Body of pancreas (tissue), 4 donors: ENCODE measurements around the gene CDS2. TPM values are rescaled to one million over a fixed set of nuclear protein-coding genes. Genes with fewer than 3 reads are reported as not detected.

ENCODE experiments used
- ATAC-seq: fragments of 150-250 bp; one replicate; pipeline ENCODE4 v1.9.1; 2016
- DNase-seq, 4 donors: peaks; one replicate each; pipeline ENCODE4 v3.0.0-alpha.2; 2019
- H3K27ac ChIP-seq, 4 donors: fragments of 200-600 bp; sonication (generic); 1 replicate in 3 of 4; 2 replicates in 1 of 4; pipeline versions ENCODE4 v1.5.1 to v1.6.1; 2016 to 2019; ENCODE audit warnings: mild to moderate bottlenecking in 1 of 4, mixed read lengths in 1 of 4, moderate library complexity in 1 of 4
- H3K27me3 ChIP-seq, 2 donors: fragments of 200-600 bp; sonication (generic); one replicate each; pipeline ENCODE4 v1.6.0; 2016; ENCODE audit warnings: mild to moderate bottlenecking in 1 of 2
- H3K36me3 ChIP-seq, 2 donors: fragments of 200-600 bp; sonication (generic); replicated peaks in 1 of 2; 2 replicates each; pipeline ENCODE4 v1.5.1; 2016; ENCODE audit warnings: low read depth in 2 of 2; ENCODE audit not compliant: insufficient read depth in 1 of 2
- H3K4me1 ChIP-seq: fragments of 200-600 bp; sonication (generic); one replicate; pipeline ENCODE4 v1.6.0; 2016
- H3K4me3 ChIP-seq, 2 donors: fragments of 200-600 bp; sonication (generic); 1 replicate in 1 of 2; 2 replicates in 1 of 2; pipeline ENCODE4 v1.5.1; 2016 to 2019
- H3K9me3 ChIP-seq, 3 donors: fragments of 200-600 bp; sonication (generic); 1 replicate in 2 of 3; 2 replicates in 1 of 3; pipeline ENCODE4 v1.5.1; 2016
- POLR2A ChIP-seq, 3 donors: fragments of 450-650 bp; IDR thresholded peaks; one replicate each; pipeline ENCODE4 v1.6.1; 2016; ENCODE audit warnings: antibody characterized with exemption in 3 of 3, mild to moderate bottlenecking in 2 of 3
- WGBS, 2 donors: methylation state at CpG; one replicate each; pipeline ENCODE4 v1.1.5; 2017; 5-methylcytosine and 5-hydroxymethylcytosine counted together
- intact Hi-C: fragments of 100-400 bp; cut with DNase I; formaldehyde crosslinking; loops from one replicate; pipeline ENCODE4 v1.15.1; 2023
- total RNA-seq, 2 donors: library from RNA; depleted of rRNA; stranded (reverse); fragments of >200 nt; gene quantifications; one replicate each; pipeline ENCODE4 v1.1.0, GENCODE V29; 2016
- TF ChIP-seq, protein P1 (sequence below), 7 experiments: fragments of 450-650 bp in 4 of 7; fragments of 200-600 bp in 3 of 7; sonication (generic) in 3 of 7; IDR thresholded peaks; one replicate each; pipeline ENCODE4 v1.5.1; 2016 to 2019; ENCODE audit warnings: antibody characterized with exemption in 7 of 7

CDS2 gene
- total RNA-seq, 2 donors from 2014 or later, result 10.2 to 13.5 TPM

- intact Hi-C loops, result no loop called here
- Histone ChIP-seq H3K27ac (no peak overlapping the region), H3K4me1 (peaks cover 5% of the 10 kb centered on the region), H3K9me3 (no peaks in the 10 kb centered on the region), H3K36me3 (peaks cover 0 to 14% of the 10 kb centered on the region in 2 donors), H3K27me3 (no peaks in the 10 kb centered on the region), H3K4me3 (no peak overlapping the region)
- 73 to 81% methylated on average over 5 of the region's 5 CpGs for WGBS, 2 donors
- TF ChIP-seq POLR2A (IDR thresholded peaks at IDR 0.05), result no peak
- TF ChIP-seq, protein P1, sequence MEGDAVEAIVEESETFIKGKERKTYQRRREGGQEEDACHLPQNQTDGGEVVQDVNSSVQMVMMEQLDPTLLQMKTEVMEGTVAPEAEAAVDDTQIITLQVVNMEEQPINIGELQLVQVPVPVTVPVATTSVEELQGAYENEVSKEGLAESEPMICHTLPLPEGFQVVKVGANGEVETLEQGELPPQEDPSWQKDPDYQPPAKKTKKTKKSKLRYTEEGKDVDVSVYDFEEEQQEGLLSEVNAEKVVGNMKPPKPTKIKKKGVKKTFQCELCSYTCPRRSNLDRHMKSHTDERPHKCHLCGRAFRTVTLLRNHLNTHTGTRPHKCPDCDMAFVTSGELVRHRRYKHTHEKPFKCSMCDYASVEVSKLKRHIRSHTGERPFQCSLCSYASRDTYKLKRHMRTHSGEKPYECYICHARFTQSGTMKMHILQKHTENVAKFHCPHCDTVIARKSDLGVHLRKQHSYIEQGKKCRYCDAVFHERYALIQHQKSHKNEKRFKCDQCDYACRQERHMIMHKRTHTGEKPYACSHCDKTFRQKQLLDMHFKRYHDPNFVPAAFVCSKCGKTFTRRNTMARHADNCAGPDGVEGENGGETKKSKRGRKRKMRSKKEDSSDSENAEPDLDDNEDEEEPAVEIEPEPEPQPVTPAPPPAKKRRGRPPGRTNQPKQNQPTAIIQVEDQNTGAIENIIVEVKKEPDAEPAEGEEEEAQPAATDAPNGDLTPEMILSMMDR (IDR thresholded peaks at IDR 0.05), result no peak
- no peak for ATAC-seq
- DNase-seq, result no peak
Measured at GRCh38 chr20:5109276-5109675, 17.5 kb upstream of the CDS2 start.

- intact Hi-C loops, result no loop called here
- Histone ChIP-seq H3K9me3 (no peaks in the 10 kb centered on the region), H3K36me3 (peaks cover 0 to 6% of the 10 kb centered on the region in 2 donors), H3K4me3 (peak overlapping the region; percentile 34 to 47), H3K27me3 (no peaks in the 10 kb centered on the region), H3K27ac (peak overlapping the region; percentile 88 to 98 (median 95)), H3K4me1 (peaks cover 15% of the 10 kb centered on the region)
- 11 to 24% methylated on average over 3 of the region's 3 CpGs for WGBS, 2 donors
- no peak for ATAC-seq
- no peak for DNase-seq
- TF ChIP-seq POLR2A (IDR thresholded peaks at IDR 0.05), result no peak
- TF ChIP-seq, protein P1 (IDR thresholded peaks at IDR 0.05), result no peak
Measured at GRCh38 chr20:5113615-5113986, 13.2 kb upstream of the CDS2 start.

DNA sequence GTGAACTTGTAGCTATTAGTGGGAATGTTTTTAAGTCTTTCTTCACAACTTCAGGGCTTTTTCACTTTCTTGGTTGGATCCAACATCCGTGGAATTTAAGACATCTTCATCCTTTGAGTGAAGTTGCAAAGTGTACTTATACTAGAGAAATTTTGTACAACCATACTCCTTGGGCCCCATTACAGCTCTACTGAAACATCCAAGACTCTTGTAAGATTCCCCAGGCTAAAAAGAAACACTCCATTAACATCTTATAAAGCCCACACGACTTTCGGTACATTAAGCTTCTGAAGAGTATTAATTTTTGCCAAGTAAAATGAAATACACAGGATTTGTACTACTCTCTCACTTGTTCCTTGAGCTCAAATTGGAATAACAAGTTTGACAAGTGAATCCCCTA, 12.4 kb upstream of the CDS2 start:
- H3K36me3 ChIP-seq, result peaks cover 0 to 4% of the 10 kb centered on the region in 2 donors
- intact Hi-C loops, result no loop called here

DNA sequence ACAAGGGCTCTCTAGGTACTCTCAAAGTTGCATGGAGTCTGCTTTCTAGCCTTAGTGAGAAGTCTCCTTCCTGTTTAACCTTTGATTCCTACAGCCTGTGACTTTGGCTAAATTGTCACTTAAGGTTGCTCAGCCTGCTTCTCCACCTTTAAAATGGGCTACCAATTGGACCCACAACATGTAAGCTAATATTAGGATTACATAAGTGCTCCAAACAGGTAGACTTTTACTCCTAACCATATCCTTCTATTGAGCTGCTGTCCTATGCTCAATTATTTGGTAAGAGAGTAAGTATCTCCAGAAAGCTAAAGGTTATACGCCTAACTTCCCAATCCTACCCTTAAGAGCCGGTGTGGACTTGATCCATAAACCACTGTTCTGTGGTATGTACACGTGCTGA, 9.9 kb upstream of the CDS2 start:
- TF ChIP-seq, protein P1 (IDR thresholded peaks at IDR 0.05), result no peak
- no peak for TF ChIP-seq POLR2A (IDR thresholded peaks at IDR 0.05)
- DNase-seq, result no peak
- Histone ChIP-seq H3K36me3 (peaks cover 0 to 4% of the 10 kb centered on the region in 2 donors), H3K4me3 (no peak overlapping the region), H3K4me1 (peaks cover 21% of the 10 kb centered on the region), H3K27ac (no peak overlapping the region), H3K27me3 (no peaks in the 10 kb centered on the region), H3K9me3 (no peaks in the 10 kb centered on the region)
- no peak for ATAC-seq
- intact Hi-C loops, result no loop called here
- WGBS, 2 donors, result 67 to 75% methylated on average over 3 of the region's 3 CpGs

More for the DNA sequence above, 12.4 kb upstream of the CDS2 start:
- no peak overlapping the region for H3K4me3 ChIP-seq
- WGBS, 2 donors, result 59 to 68% methylated on average over 3 of the region's 3 CpGs
- H3K9me3 ChIP-seq, result no peaks in the 10 kb centered on the region
- no peaks in the 10 kb centered on the region for H3K27me3 ChIP-seq
- ATAC-seq (no peak), DNase-seq (no peak)
- no peak for TF ChIP-seq POLR2A (IDR thresholded peaks at IDR 0.05)
- TF ChIP-seq, protein P1 (IDR thresholded peaks at IDR 0.05), result no peak
- H3K27ac ChIP-seq, result no peak overlapping the region
- H3K4me1 ChIP-seq, result peaks cover 19% of the 10 kb centered on the region
